GM19351 (cell line): ENCODE data around the gene LPIN2.
"Not testable (repeated sequence)": the region's sequence is repeated elsewhere in the genome, so short reads cannot be mapped to it uniquely, and the experiment has no call there.

Source experiments
- ATAC-seq: cut with Tn5 transposase; IDR thresholded peaks from one replicate; pipeline ENCODE4 v1.9.1; 2021; ENCODE audit warnings: mild to moderate bottlenecking, moderate library complexity; ENCODE audit not compliant: unreplicated experiment

LPIN2 gene

GRCh38 chr18:3013024-3013804, at the start of gene LPIN2:
Gene LPIN2 (minus strand): TSS chr18:3013144. CDS start chr18:2960840, 52,304 bp downstream.
- peak; percentile 88 for ATAC-seq

- ATAC-seq = no peak
These were observed 48.8 kb upstream of the LPIN2 start for GRCh38 chr18:3061581-3062312.

- ATAC-seq = peak; percentile 64
These were observed 48.0 kb upstream of the LPIN2 start for GRCh38 chr18:3060667-3061580.

GRCh38 chr18:3059272-3059671, 46.3 kb upstream of the LPIN2 start:
- no peak for ATAC-seq

GRCh38 chr18:3058328-3059191, 45.6 kb upstream of the LPIN2 start:
- no peak for ATAC-seq

- ATAC-seq = no peak
These were observed 44.6 kb upstream of the LPIN2 start for GRCh38 chr18:3057526-3057925.

GRCh38 chr18:3056311-3056710, 43.4 kb upstream of the LPIN2 start:
- no peak for ATAC-seq

- no peak for ATAC-seq
These were observed 42.9 kb upstream of the LPIN2 start for GRCh38 chr18:3055816-3056215.

GRCh38 chr18:3055186-3055728, 42.3 kb upstream of the LPIN2 start:
- no peak for ATAC-seq

GRCh38 chr18:3054780-3055179, 41.8 kb upstream of the LPIN2 start:
- no peak for ATAC-seq

- no peak for ATAC-seq
These were observed 41.3 kb upstream of the LPIN2 start for GRCh38 chr18:3054214-3054613.

- ATAC-seq = no peak
These were observed 40.1 kb upstream of the LPIN2 start for GRCh38 chr18:3053081-3053480.

GRCh38 chr18:3052411-3052758, 39.4 kb upstream of the LPIN2 start:
- no peak for ATAC-seq

- no peak for ATAC-seq
These were observed 38.9 kb upstream of the LPIN2 start for GRCh38 chr18:3051718-3052410.

GRCh38 chr18:3049897-3050454, 37.0 kb upstream of the LPIN2 start:
- ATAC-seq = not testable (repeated sequence)

GRCh38 chr18:3048820-3049349, 35.9 kb upstream of the LPIN2 start:
- ATAC-seq = no peak

- no peak for ATAC-seq
These were observed 35.2 kb upstream of the LPIN2 start for GRCh38 chr18:3048121-3048520.

- peak; percentile 87 for ATAC-seq
These were observed 33.4 kb upstream of the LPIN2 start for GRCh38 chr18:3046216-3046808.
